MM.1S (cell line): ENCODE data around the gene RBM46.

Experiments
- DNase-seq: peaks from one replicate; pipeline ENCODE4 v3.0.0-alpha.2; 2015
- H2AFZ ChIP-seq: fragments of 300-600 bp; sonication (generic); 2 replicates; pipeline ENCODE4 v1.6.0; 2016; ENCODE audit warnings: antibody characterized with exemption, low read length
- H3F3A ChIP-seq: fragments of 300-600 bp; sonication (generic); 2 replicates; pipeline ENCODE4 v1.6.1; 2016; ENCODE audit warnings: mild to moderate bottlenecking, antibody characterized with exemption, low read length, moderate library complexity, mixed read lengths; ENCODE audit not compliant: insufficient read depth
- H3K27ac ChIP-seq: fragments of 300-600 bp; sonication (generic); 2 replicates; pipeline ENCODE4 v1.5.1; 2016; ENCODE audit warnings: mild to moderate bottlenecking, low read length
- H3K27me3 ChIP-seq: fragments of 300-600 bp; sonication (generic); replicated peaks from 2 replicates; pipeline ENCODE4 v1.6.0; 2016; ENCODE audit warnings: low read length; ENCODE audit not compliant: insufficient read depth
- H3K36me3 ChIP-seq: fragments of 300-600 bp; sonication (generic); replicated peaks from 2 replicates; pipeline ENCODE4 v1.6.1; 2016; ENCODE audit warnings: mild to moderate bottlenecking, low read length, mixed read lengths; ENCODE audit not compliant: insufficient read depth
- H3K4me1 ChIP-seq: fragments of 300-600 bp; sonication (generic); 2 replicates; pipeline ENCODE4 v1.6.1; 2016; ENCODE audit warnings: low read length, mixed read lengths
- H3K4me2 ChIP-seq: fragments of 300-600 bp; sonication (generic); 2 replicates; pipeline ENCODE4 v1.6.0; 2016; ENCODE audit warnings: low read depth, low read length
- H3K4me3 ChIP-seq: fragments of 300-600 bp; sonication (generic); 2 replicates; pipeline ENCODE4 v1.5.1; 2016; ENCODE audit warnings: low read length, mixed read lengths
- H3K79me2 ChIP-seq: fragments of 300-600 bp; sonication (generic); 2 replicates; pipeline ENCODE4 v1.6.1; 2016; ENCODE audit warnings: mixed run types, low read length, mixed read lengths
- H3K9ac ChIP-seq: fragments of 300-600 bp; sonication (generic); 2 replicates; pipeline ENCODE4 v1.6.1; 2016; ENCODE audit warnings: low read length, mixed read lengths
- H3K9me2 ChIP-seq: fragments of 300-600 bp; sonication (generic); replicated peaks from 2 replicates; pipeline ENCODE4 v1.6.1; 2016; ENCODE audit warnings: mild to moderate bottlenecking, low read length, mixed read lengths; ENCODE audit not compliant: insufficient read depth
- H3K9me3 ChIP-seq: fragments of 300-600 bp; sonication (generic); replicated peaks from 2 replicates; pipeline ENCODE4 v1.6.1; 2016; ENCODE audit warnings: mild to moderate bottlenecking, low read length, mixed read lengths; ENCODE audit not compliant: insufficient read depth
- H4K20me1 ChIP-seq: fragments of 300-600 bp; sonication (generic); 2 replicates; pipeline ENCODE4 v1.6.1; 2016; ENCODE audit warnings: mild to moderate bottlenecking, low read length, moderate library complexity, mixed read lengths; ENCODE audit not compliant: insufficient read depth
- EZH2 ChIP-seq: fragments of 300-600 bp; sonication (generic); optimal IDR thresholded peaks from 2 replicates; pipeline ENCODE3; 2017; ENCODE audit warnings: low read depth, mild to moderate bottlenecking, antibody characterized with exemption, low read length, mixed read lengths
- EZH2phosphoT487 ChIP-seq: fragments of 300-600 bp; sonication (generic); IDR thresholded peaks from 2 replicates; pipeline ENCODE4 v1.6.1; 2018; ENCODE audit warnings: antibody characterized with exemption, low read length
- TF ChIP-seq, protein P1 (sequence below): fragments of 300-600 bp; sonication (generic); IDR thresholded peaks from 2 replicates; pipeline ENCODE4 v1.5.1; 2016; ENCODE audit warnings: antibody characterized with exemption, low read length, mixed read lengths

RBM46 gene

DNA sequence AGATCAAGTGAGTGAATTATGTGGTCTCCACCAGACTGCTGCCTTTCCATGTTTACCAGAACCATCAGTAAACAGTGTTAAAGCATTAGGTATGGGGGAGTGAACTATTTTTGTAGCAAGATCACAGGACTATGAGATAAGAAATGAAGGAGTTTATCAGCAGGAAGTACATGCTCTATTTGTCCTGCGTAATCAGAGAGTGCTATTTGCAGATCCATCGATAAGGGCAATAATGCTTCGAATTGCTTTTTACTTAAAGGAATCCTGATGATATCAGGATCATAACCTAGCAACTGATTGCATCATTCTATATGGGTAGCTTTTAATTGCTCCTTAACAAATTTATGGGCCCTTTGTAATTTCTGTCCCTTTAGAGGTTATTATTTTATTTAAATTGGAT is 57.1 kb downstream of the RBM46 start:
- Histone ChIP-seq H3K9ac (no peak overlapping the region), H3K27ac (no peak overlapping the region), H4K20me1 (no peaks in the 10 kb centered on the region), H3K27me3 (no peaks in the 10 kb centered on the region), H3K79me2 (no peaks in the 10 kb centered on the region), H3K4me1 (no peaks in the 10 kb centered on the region), H3K9me3 (no peaks in the 10 kb centered on the region), H3F3A (no peaks in the 10 kb centered on the region), H3K4me2 (no peak overlapping the region), H3K36me3 (no peaks in the 10 kb centered on the region), H3K4me3 (no peak overlapping the region), H2AFZ (no peak overlapping the region), H3K9me2 (no peaks in the 10 kb centered on the region)
- TF ChIP-seq, protein P1, sequence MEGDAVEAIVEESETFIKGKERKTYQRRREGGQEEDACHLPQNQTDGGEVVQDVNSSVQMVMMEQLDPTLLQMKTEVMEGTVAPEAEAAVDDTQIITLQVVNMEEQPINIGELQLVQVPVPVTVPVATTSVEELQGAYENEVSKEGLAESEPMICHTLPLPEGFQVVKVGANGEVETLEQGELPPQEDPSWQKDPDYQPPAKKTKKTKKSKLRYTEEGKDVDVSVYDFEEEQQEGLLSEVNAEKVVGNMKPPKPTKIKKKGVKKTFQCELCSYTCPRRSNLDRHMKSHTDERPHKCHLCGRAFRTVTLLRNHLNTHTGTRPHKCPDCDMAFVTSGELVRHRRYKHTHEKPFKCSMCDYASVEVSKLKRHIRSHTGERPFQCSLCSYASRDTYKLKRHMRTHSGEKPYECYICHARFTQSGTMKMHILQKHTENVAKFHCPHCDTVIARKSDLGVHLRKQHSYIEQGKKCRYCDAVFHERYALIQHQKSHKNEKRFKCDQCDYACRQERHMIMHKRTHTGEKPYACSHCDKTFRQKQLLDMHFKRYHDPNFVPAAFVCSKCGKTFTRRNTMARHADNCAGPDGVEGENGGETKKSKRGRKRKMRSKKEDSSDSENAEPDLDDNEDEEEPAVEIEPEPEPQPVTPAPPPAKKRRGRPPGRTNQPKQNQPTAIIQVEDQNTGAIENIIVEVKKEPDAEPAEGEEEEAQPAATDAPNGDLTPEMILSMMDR: no peak
- TF ChIP-seq EZH2phosphoT487 (no peak), EZH2 (no peak)
- no peak for DNase-seq

DNA sequence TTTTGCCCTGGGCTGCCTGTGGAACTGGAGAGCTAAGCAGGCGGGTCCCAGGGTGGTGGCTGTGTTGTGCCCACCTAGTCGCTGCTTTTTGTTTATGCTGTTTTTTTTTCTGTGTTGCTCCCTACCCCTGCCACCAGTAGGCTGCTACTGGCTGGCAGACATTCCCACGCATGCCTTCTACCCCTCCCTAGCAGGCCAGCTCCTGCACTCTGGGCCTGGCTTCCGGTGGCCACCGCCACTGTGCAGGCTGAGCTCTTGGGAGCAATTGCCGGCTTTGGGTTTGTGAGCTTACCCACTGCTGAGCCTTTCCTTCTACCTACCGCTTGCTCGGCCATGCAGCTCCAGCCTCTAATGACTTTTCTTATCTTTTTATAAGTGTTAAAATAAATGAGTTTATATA is 57.6 kb downstream of the RBM46 start:
- Histone ChIP-seq H3K9ac (no peak overlapping the region), H3F3A (no peaks in the 10 kb centered on the region), H2AFZ (no peak overlapping the region), H3K27ac (no peak overlapping the region), H3K27me3 (no peaks in the 10 kb centered on the region), H4K20me1 (no peaks in the 10 kb centered on the region), H3K9me3 (no peaks in the 10 kb centered on the region), H3K9me2 (no peaks in the 10 kb centered on the region), H3K4me2 (no peak overlapping the region), H3K36me3 (no peaks in the 10 kb centered on the region), H3K4me3 (no peak overlapping the region), H3K79me2 (no peaks in the 10 kb centered on the region), H3K4me1 (no peaks in the 10 kb centered on the region)
- TF ChIP-seq, protein P1: no peak
- TF ChIP-seq EZH2phosphoT487 (no peak), EZH2 (no peak)
- DNase-seq: no peak

DNA sequence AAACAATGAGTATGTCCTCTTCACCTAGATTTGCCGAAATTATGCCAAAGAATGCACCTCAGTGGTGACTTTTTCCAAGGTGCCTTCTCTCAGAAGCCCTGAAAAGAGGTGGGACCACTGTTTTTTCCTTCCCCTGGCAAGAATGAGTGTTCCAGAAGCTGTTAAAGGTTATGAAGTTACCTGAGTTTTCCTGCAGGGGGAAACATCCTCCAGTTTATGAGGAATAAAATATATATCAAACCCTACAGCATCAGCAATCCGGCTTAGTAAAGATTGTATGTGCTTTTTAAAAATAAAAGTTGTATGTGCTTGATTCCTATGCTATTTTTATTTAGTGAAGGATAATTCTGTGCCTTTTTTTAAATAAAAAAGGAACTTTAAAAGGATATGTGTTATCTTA is 73.3 kb downstream of the RBM46 start:
- Histone ChIP-seq H4K20me1 (no peaks in the 10 kb centered on the region), H3K4me2 (no peak overlapping the region), H2AFZ (no peak overlapping the region), H3K79me2 (no peaks in the 10 kb centered on the region), H3K4me3 (no peak overlapping the region), H3K9me3 (no peaks in the 10 kb centered on the region), H3K4me1 (no peaks in the 10 kb centered on the region), H3K9ac (no peak overlapping the region), H3K27me3 (no peaks in the 10 kb centered on the region), H3F3A (no peaks in the 10 kb centered on the region), H3K9me2 (no peaks in the 10 kb centered on the region), H3K36me3 (no peaks in the 10 kb centered on the region), H3K27ac (no peak overlapping the region)
- peak; percentile 14 for DNase-seq
- TF ChIP-seq EZH2phosphoT487: no peak
- TF ChIP-seq, protein P1: peak; percentile 27
